Anterior cingulate cortex (tissue), 58 donors: ENCODE data around the gene SLC46A3.
A peak's percentile ranks its signal among the peaks of the same experiment; 100 is the strongest.
"Not testable (repeated sequence)": the region's sequence is repeated elsewhere in the genome, so short reads cannot be mapped to it uniquely, and the experiment has no call there.

Experiments
- DNase-seq, 58 donors: peaks; one replicate each; lab custom pipeline; 2025; lab: John Stamatoyannopoulos, UW

The SLC46A3 gene

DNA sequence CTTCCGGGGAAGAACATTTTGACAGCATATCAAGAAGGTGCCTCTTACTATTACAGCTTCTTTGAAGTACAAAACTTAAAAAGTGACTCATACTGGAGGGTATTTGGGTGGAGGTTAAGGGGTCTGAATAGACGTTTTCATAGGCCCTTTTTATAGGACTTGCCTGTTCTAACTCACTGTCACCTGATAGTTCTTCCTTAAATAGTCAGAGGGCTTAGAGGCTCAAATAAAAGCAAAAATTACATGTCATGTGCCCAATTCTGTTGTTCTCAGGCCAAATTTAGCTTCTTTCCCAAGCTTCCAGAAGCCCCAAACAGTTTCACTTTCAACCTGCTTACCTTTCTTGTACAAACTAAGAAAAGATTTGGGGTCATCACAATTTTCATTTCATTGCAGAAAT, 16.1 kb upstream of the SLC46A3 start:
- no peak for DNase-seq

DNA sequence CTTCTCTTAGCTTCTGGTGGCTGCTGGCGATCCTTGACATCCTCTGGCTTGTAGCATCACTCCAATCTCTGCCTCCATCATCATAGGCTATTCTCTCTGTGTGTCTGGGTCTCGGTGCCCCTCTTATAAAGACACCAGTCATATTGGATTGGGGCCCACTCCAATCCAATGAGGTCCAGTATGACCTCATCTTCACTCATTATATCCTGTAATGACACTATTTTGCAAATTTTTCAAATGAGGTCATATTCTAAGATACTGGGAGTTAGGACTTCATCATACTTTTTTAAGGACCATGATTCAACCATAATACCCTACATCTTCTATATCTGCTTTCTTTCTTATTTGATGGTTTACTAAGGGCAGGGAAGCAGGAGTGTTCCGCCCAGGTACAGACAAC, 12.0 kb upstream of the SLC46A3 start:
- no peak for DNase-seq

DNA sequence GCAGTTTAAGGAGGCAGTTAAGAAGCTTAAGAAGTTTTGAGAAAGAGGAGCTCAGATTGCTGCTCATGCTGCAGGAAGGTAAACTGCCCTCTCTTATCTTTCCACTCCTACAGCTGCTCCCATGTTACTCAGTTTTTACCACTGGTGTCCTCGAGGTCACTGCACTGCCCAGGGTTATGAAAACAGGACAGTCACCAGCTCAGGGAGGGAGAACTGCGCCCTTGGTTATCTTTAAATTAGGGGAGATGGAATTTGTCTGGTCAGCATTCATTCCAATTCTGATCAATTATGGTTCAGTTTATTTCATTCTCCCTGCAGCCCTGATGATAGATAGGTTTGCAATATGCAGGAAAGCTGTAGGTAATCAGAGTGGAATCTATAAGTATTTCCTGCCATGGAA, 10.8 kb upstream of the SLC46A3 start:
- DNase-seq = no peak

DNA sequence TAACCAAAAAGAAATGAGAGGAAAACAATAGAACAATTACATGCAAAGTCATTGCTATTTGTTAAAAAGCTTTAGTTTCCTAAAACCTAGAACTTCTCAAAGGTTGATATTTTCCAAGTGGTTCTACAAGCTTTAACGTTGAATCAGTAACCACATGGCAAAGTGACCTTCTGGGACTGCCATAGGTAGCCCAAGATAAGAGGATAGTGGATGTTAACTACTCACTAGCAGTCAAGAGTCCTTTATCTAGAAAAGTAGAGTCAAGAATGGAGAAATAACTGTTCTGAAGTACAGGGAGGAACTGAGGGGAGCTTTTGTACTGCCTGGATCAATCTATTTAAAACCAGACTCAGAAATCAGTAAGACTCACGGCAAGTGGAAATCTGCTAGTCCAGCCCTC, 9.9 kb upstream of the SLC46A3 start:
- DNase-seq = no peak

DNA sequence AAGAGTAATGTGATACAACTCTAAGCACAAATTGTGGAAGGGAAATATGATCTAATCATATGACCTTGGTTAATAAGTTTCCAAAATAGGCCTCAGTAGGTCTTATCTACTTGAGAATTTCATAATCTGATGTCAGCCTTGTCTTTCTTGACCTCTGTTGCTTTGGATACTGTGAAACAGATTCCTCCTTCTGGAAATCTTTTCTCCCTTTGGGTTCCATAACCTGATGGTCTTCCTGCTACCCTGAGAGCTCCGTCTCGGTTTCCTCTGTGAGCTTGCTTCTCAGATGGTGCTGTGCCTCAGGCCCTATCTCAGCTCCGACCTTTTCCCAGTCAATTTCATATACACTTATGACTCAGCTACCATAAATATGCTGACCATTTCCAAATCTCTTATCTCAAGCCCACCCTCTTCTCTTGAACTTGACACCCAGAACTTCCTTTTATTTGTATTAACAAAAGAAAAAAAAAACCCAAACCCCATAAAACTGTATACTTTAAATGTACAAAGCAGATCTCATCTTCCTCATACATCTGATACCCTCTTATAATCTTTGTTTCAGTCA, 6.4 kb upstream of the SLC46A3 start:
- no peak for DNase-seq

DNA sequence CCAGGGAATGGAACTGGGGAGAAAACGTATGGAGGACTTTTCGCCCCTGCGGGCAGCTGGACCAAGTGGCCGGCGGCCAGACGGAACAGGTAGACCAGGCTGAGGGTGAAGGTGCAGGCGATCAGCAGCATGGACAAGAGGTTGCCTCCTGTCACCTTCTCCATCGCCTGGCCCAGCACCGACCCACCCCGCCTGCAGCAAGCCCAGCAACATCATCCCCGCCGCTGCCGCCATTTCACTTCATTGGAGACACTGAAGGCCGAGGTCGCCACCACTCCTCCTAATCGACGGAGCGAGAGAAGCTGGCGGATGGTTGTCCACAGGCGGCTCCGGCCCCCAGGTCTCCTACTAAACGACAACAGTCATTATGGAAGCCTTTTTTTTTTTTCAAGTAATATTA, 5.0 kb upstream of the SLC46A3 start:
- no peak for DNase-seq

DNA sequence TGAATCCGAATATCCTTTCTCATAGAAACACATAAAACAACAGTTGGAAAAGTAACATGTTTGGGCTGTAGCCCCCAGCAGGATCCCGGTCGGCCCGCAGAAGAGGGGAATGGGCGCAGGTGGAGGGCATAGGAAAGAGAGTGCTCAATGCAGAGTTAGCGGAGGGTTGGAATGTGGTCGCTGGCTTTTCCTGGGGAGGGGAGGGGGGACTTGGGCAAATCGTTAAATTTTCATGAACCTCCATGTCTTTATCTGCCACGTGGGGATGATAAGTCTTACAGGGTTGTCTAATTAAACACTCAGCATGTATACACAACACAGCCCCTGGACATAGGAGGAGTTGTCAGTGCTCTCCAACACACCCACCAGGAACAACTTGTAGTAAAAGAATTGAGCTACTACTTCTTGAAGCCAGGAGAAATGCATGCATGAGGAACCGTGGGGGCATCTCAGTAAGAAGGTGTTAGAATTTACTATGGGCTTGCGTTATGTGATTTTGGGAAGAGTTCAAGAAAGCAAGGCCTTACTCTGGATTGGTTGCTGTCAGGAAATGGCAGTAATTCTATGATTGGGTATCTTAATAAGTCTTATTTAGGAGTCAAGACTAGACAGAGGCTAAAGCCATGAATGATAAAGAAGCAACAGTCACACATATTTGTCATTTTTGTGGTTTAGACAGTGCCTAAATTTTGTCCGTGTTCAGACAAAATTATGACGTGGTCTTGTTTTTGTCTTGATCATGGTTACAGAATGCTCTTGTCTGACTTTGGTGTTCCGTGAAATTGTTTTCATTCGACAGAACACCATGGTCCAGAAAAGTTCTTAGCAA, 671 bp upstream of the SLC46A3 start:
- no peak for DNase-seq

DNA sequence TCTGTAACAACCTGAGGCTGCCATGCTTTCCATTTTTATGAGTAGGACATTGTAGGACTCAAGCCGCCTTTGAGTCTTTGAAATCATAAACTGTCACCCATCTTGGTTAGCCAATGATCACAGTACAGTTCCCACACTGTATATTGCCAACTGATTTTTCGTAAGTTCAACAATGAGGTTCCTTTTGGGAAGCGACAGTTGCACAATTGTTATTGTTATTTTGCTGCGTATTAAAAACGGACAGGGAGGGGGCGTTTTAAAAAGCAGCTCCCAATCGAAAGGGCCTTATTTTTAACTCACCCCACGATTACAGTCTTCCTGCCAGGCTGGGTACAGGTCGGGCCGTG, 601 bp downstream of the SLC46A3 start:
- DNase-seq = peak in 1 of 58 donors; percentile 72

DNA sequence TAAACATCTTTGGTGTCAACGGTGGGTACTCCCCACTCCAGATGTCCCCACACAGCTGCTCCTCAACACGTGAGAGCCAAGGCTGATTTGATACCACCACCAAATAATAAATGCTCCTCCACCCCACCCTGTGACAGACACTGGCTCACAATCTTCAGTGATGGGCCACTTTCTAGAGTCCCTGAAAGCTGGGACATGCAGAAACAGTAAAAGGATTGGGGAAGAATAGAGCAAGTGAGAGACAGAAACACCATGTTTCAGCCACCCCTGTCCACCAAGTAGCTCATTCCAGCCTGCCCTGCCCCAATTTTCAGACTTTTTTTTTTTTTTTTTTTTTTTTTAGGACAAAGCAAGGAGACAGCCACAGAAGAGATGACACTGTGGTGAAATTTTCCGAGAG, 1.6 kb downstream of the SLC46A3 start:
- DNase-seq = no peak

DNA sequence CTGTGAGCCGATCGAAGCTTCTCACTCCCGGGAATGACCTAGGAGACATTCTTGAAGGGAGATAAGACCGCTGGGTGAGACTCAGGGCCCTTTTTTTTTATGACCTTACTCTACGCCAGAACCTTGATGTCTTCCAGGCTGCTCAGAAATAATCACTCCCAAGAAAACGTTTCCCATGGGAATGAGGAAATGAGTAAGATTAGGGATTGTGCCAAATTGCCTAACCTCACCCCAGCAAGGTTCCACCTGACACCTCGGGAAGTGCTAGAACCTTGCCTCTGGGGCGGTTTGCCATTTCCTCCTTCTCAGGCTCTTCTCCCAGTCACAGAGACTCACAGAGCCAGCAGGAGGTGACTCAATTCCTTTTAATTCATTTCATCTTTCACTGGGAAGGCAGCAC, 2.3 kb downstream of the SLC46A3 start:
- DNase-seq = no peak

DNA sequence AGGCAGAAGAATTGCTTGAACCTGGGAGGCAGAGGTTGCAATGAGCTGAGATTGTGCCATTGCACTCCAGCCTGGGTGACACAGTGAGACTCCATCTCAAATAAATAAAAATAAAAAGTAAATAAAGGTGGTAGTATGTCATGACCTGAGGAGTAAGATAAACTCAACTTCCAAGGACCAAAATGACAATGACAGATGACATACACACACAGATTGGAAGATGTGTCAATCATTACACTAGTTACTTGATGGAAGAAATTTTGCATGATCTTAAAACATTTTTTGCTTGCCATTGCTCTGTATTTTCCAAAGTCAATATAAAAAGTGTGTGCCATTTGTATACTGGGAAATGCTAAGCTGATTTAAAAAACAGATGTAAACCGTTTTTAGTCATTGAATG, 4.1 kb downstream of the SLC46A3 start:
- no peak for DNase-seq

DNA sequence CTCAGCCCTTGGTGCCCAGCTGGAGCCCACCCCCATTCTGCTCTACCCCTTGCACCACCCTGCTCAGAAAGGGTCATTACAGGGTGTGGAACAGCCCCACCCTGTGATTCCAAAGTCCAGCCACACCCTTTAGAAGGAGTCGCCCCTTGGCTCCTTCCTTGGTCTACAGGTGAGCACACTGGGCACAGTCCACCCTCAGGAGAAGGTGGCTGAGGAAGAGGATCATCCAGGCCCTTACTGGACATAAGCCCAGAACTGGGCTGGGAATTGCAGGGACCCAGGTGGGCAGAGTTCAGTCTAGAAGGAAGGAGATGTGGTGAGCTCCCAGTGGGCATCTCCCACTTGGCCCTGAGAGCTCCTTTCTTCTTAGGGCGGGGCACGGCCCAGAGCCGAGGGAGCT, 8.6 kb downstream of the SLC46A3 start:
- DNase-seq = no peak

DNA sequence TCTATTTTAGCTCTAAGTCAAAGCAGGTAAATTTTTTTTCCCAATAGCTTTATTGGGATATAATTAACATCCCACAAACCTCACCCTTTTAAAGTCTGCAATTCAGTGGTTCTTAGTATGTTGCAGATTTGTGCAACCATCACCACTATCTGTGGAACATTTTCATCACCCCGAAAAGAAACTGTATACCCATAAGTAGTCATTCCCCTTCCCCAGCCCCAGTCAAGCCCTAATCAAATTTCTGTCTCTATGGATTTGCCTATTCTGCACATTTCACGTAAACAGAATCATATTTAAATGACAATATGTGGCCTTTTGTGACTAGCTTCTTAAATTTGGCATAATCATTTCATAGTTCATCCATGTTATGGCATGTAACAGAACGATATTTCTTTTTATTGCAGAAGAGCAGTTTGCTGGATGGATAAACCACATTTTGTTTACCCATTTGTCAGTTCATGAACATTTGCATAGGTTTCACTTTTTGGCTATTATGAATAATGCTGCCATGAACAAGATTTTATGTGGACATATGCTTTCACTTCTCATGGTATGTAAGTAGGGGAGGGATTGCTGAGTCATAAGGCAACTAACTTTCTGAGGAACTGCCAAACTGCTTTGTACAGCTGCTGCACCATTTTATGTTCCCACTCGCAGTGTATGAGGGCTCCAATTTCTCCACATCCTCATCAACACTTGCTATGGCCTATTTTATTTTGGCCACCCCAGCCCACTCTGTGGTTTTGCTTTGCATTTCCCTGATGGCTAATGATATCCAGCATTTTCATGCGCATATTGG, 10.9 kb downstream of the SLC46A3 start:
- DNase-seq = peak in 14 of 58 donors; percentile 2 to 71 (median 22)

DNA sequence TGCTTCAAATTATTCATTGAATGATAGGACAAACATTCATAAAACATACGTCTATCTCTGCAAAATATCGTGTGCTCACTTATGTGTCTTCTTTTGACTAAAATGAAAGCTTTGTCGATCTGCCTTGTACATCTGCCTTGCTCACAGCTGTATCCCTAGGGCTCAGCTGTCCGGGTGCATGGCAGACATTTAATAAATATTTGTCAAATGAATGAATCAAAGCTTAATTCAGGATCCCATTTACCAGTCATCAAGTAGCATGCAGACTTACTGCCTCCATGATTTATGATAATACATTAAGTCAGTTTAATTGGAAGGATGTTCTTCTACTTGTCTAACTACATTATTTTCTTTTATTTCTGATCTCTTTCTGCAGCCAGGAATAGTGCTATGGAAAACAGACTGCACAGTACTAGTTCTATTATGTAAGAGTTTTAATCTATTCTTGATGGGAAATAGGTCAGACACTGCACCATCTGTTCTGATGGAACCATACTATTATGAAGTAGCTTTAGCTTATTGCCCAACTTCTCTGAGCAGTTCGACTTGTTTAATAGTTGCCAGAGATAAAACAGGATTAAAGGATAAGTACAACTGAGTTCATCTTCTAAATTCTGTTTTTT, 13.2 kb downstream of the SLC46A3 start:
- peak in 1 of 58 donors; percentile 6 for DNase-seq

DNA sequence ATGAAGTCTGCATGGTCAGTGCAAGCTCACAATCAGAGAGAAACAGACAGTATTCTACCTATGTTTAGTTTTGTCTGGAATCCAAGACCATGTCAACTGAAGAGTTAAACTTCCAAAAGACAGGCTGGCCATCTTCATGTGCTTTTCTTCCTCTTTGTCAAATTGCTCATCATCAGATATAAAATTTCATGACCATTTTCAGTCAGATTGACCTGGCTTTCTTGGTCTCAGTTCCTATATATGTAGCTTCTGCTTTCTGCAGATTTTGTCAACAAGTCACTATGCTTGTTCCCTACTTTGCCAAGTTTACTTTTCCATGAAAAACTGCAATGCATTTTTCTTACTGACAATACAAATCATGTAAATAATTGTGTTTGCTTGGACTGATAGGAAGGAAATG, 13.9 kb downstream of the SLC46A3 start:
- no peak for DNase-seq

DNA sequence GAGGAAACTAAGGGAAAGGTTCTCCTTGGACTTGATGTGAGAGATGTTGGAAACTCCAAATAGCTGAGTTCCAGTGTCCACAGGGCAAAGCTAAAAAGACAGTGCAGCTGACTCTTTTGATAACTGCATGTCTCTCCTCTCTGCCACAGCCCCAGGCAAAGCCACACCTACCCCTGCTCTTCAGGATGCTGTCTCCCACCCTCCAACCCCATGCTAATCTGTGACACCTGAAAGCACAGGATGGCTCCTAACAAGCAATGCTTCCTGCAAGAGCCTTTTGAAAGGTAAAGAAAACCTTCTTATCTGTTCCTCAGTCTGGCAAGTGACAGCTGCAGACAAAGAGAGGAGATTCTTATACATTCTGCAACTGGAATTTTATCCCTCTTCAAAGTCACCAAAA, 14.5 kb downstream of the SLC46A3 start:
- no peak for DNase-seq

DNA sequence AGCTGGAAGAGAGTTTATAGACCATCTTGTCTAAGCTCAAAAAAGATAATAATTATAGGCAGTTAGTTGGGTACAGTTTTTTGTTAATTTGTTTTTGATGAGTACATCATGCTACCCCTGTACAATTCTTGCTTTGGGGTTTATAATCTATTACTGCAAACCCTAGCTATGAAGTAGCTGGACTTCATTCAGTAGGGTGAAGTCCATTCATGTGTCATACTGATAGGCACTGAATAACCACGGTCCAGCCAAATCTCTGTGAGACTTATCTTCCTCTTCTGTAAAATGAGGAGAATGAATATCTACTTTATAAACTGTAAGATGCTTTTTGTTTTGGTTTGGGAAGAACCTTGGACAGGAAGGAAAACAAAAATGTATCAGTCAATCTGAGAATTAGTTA, 19.5 kb downstream of the SLC46A3 start:
- no peak for DNase-seq

DNA sequence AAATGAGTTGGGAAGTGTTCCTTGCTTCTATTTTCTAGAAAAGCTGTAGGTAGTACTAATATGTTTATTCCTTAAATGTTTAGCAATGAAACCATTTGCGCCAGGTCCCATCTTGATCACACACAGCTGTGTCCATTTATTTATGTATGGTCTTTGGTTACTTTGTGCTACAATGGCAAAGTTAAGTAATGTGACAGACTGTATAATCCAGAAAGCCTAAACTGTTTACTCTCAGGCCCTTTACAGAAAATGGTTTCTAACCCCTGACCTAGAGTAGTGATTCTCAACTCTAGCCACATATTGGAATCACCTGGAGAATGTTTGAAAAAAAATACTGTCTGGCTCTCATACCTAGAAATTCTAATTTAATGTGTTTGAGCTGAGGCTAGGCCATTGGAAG, 21.3 kb downstream of the SLC46A3 start:
- no peak for DNase-seq

DNA sequence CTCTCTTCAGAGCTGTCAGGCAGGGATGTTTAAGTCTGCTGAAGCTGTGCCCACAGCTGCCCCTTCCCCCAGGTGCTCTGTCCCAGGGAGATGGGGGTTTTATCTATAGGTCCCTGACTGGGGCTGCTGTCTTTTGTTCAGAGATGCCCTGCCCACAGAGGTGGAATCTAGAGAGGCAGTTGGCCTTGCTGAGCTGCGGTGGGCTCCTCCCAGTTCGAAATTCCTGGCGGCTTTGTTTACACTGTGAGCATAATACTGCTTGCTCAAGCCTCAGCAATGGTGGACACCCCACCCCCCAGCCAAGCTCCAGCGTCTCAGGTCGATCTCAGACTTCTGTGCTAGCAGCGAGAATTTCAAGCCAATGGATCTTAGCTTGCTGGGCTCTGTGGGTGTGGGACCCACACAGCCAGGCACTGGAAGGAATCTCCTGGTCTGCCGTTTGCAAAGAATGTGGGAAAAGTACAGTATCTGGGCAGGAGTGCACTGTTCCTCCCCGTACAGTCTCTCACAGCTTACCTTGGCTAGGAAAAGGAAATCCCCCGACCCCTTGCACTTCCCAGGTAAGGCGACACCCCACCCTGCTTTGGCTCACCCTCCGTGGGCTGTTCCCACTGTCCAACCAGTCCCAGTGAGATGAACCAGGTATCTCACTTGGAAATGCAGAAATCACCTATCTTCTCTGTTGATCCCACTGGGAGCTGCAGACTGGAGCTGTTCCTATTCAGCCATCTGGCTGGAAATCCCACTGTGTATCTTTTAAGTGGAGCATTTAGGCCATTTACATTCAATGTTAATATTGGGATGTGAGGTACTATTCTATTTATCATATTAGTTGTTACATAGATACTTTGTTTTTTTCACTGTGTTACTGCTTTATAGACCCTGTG, 24.9 kb downstream of the SLC46A3 start:
- not testable (repeated sequence) for DNase-seq

DNA sequence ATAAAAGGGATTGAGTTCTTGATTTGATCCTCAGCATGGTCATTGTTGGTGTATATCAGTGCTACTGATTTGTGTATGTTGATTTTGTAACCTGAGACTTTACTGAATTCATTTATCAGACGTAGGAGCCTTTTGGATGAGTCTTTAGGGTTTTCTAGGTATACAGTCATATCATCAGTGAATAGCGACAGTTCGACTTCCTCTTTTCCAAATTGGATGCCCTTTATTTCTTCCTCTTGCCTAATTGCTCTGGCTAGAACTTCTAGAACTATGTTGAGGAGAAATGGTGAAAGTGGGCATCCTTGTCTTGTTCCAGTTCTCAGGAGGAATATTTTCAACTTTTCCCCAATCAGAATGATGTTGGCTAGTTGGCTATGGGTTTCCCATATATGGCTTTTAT, 32.9 kb downstream of the SLC46A3 start:
- no peak for DNase-seq
